Activated CD8-positive, alpha-beta T cell treated with anti-CD3 and anti-CD28 coated beads, Interleukin-2, amount 10 ng/mL, durations not matched to agents 7 days and 5 days (primary cell): ENCODE measurements around the gene MMP2. TPM values are rescaled to one million over a fixed set of nuclear protein-coding genes. Genes with fewer than 3 reads are reported as not detected.

Experiments
- ATAC-seq: fragments of 150-1000 bp; cut with Tn5 transposase; one replicate; pipeline ENCODE4 v1.10.0; 2021; ENCODE audit warnings: moderate library complexity
- CTCF ChIA-PET: fragments of 350-600 bp; sonication (Branson Sonifier 250); formaldehyde crosslinking; loops from one replicate; lab custom pipeline; 2021; ENCODE audit warnings: antibody characterized with exemption; lab: Charles Lee
- POLR2A ChIA-PET: fragments of 350-600 bp; sonication (Branson Sonifier 250); formaldehyde crosslinking; loops from one replicate; lab custom pipeline; 2021; ENCODE audit warnings: antibody characterized with exemption; lab: Charles Lee
- DNase-seq: peaks from one replicate; pipeline ENCODE4 v3.0.0-alpha.2; 2020
- H3K27ac Mint-ChIP-seq: one replicate; pipeline ENCODE4 v1.8.0; 2021; ENCODE audit warnings: mild to moderate bottlenecking, mixed read lengths
- H3K27me3 Mint-ChIP-seq: one replicate; pipeline ENCODE4 v1.8.0; 2021; ENCODE audit warnings: low read depth, mixed read lengths
- H3K36me3 Mint-ChIP-seq: one replicate; pipeline ENCODE4 v1.8.0; 2021; ENCODE audit warnings: low read depth, mixed read lengths
- H3K4me1 Mint-ChIP-seq: one replicate; pipeline ENCODE4 v1.8.0; 2021; ENCODE audit warnings: low read depth, mixed read lengths
- H3K4me3 Mint-ChIP-seq: one replicate; pipeline ENCODE4 v1.8.0; 2021; ENCODE audit warnings: mild to moderate bottlenecking, mixed read lengths
- H3K9me3 Mint-ChIP-seq: one replicate; pipeline ENCODE4 v1.8.0; 2022; ENCODE audit warnings: mixed read lengths; ENCODE audit not compliant: insufficient read depth
- total RNA-seq, 2 experiments: library from RNA; stranded (reverse); gene quantifications; one replicate each; pipeline ENCODE4 v1.2.3, GENCODE V29; 2021

Gene MMP2
- total RNA-seq, result not detected

DNA sequence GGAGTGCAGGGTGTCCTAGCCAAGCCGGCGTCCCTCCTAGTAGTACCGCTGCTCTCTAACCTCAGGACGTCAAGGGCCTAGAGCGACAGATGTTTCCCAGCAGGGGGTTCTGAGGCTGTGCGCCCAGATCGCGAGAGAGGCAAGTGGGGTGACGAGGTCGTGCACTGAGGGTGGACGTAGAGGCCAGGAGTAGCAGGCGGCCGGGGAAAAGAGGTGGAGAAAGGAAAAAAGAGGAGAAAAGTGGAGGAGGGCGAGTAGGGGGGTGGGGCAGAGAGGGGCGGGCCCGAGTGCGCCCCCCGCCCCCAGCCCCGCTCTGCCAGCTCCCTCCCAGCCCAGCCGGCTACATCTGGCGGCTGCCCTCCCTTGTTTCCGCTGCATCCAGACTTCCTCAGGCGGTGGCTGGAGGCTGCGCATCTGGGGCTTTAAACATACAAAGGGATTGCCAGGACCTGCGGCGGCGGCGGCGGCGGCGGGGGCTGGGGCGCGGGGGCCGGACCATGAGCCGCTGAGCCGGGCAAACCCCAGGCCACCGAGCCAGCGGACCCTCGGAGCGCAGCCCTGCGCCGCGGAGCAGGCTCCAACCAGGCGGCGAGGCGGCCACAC, at the start of gene MMP2:
TSS of gene MMP2 (plus strand) at position 372 of the 603 bp plus-strand sequence. CDS start 282 bp downstream, outside the sequence.
- DNase-seq, result no peak
- no peak for ATAC-seq
- Mint-ChIP-seq H3K27me3 (peaks cover 36% of the 10 kb centered on the region), H3K36me3 (no peaks in the 10 kb centered on the region), H3K9me3 (no peaks in the 10 kb centered on the region), H3K4me3 (no peak within 1 kb of the TSS), H3K4me1 (peaks cover 1% of the 10 kb centered on the region), H3K27ac (no peak within 1 kb of the TSS)
- ChIA-PET CTCF (no interaction called here), POLR2A (no interaction called here)

- Mint-ChIP-seq H3K27me3 (peaks cover 2% of the 10 kb centered on the region), H3K9me3 (no peaks in the 10 kb centered on the region), H3K4me3 (no peak overlapping the region), H3K36me3 (no peaks in the 10 kb centered on the region), H3K4me1 (no peaks in the 10 kb centered on the region), H3K27ac (no peak overlapping the region)
- DNase-seq (no peak), ATAC-seq (no peak)
- ChIA-PET CTCF (interaction anchor here (1.1 kb wide), 1 partner anchor 32 kb away, joined by 3 read pairs; no protein-coding TSS in a partner anchor), POLR2A (no interaction called here)
Observed at GRCh38 chr16:55433030-55433429, 46.0 kb upstream of the MMP2 start.

- CTCF ChIA-PET, result interaction anchor here (1.1 kb wide), 1 partner anchor 32 kb away, joined by 3 read pairs; no protein-coding TSS in a partner anchor
Observed at GRCh38 chr16:55433535-55433934, 45.5 kb upstream of the MMP2 start.

GRCh38 chr16:55434000-55434399, 45.0 kb upstream of the MMP2 start:
- no peak for ATAC-seq
- Mint-ChIP-seq H3K4me1 (no peaks in the 10 kb centered on the region), H3K27ac (no peak overlapping the region), H3K4me3 (no peak overlapping the region), H3K9me3 (no peaks in the 10 kb centered on the region), H3K27me3 (peaks cover 2% of the 10 kb centered on the region), H3K36me3 (no peaks in the 10 kb centered on the region)
- POLR2A ChIA-PET, result no interaction called here
- DNase-seq, result no peak
- CTCF ChIA-PET, result no interaction called here

More at GRCh38 chr16:55433535-55433934, 45.5 kb upstream of the MMP2 start:
- H3K4me1 Mint-ChIP-seq, result no peaks in the 10 kb centered on the region
- POLR2A ChIA-PET, result no interaction called here
- ATAC-seq (no peak), DNase-seq (no peak)
- H3K4me3 Mint-ChIP-seq, result no peak overlapping the region
- no peaks in the 10 kb centered on the region for H3K9me3 Mint-ChIP-seq
- peaks cover 2% of the 10 kb centered on the region for H3K27me3 Mint-ChIP-seq
- no peak overlapping the region for H3K27ac Mint-ChIP-seq
- no peaks in the 10 kb centered on the region for H3K36me3 Mint-ChIP-seq

GRCh38 chr16:55435387-55435786, 43.6 kb upstream of the MMP2 start:
- POLR2A ChIA-PET, result no interaction called here
- DNase-seq (no peak), ATAC-seq (no peak)
- CTCF ChIA-PET, result no interaction called here
- Mint-ChIP-seq H3K4me1 (no peaks in the 10 kb centered on the region), H3K36me3 (no peaks in the 10 kb centered on the region), H3K27me3 (peaks cover 2% of the 10 kb centered on the region), H3K9me3 (no peaks in the 10 kb centered on the region), H3K27ac (no peak overlapping the region), H3K4me3 (no peak overlapping the region)

DNA sequence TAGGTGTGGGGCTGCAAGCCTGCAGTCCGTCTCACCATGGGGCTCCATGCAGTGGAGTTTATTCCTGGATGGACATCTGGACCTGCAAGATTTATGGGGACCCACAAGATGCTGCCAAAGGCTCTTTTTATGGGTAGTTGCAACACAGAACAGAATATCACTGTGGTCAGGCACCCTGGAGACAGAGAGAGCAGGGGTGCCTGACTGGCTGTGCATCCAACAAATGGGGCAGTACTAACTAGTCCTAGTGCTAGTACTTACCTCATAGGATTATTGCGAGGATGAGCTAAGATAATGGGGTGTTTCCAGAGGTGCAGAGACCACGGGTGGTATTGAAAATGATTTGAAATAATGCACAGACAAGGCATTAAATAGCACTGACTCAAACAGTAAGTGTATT, 42.4 kb upstream of the MMP2 start:
- no peak for ATAC-seq

GRCh38 chr16:55437625-55438024, 41.4 kb upstream of the MMP2 start:
- Mint-ChIP-seq H3K27ac (no peak overlapping the region), H3K4me3 (no peak overlapping the region), H3K4me1 (no peaks in the 10 kb centered on the region), H3K27me3 (peaks cover 2% of the 10 kb centered on the region), H3K9me3 (no peaks in the 10 kb centered on the region), H3K36me3 (no peaks in the 10 kb centered on the region)
- CTCF ChIA-PET, result no interaction called here
- POLR2A ChIA-PET, result no interaction called here
- ATAC-seq (no peak), DNase-seq (no peak)

More for the DNA sequence above, 42.4 kb upstream of the MMP2 start:
- ChIA-PET CTCF (no interaction called here), POLR2A (no interaction called here)
- Mint-ChIP-seq H3K36me3 (no peaks in the 10 kb centered on the region), H3K9me3 (no peaks in the 10 kb centered on the region), H3K27ac (no peak overlapping the region), H3K4me3 (no peak overlapping the region), H3K27me3 (peaks cover 2% of the 10 kb centered on the region), H3K4me1 (no peaks in the 10 kb centered on the region)
- no peak for DNase-seq

DNA sequence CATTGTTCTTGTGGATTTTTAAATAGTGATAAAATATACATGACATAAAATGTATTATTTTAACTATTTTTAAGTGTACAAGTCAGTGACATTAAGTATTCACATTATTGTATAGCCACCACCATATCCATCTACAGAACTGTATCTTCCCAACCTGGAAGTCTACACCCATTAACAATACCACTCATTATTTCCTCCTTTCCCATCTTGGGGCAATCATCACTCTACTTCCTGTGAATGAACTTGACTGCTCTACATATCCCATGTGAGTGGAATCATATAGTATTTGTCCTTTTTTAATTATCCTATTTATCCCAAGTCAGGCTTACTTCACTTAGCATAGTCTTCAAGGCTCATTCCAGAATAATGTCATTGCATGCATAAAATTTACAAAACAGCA, 40.7 kb upstream of the MMP2 start:
- H3K4me1 Mint-ChIP-seq, result no peaks in the 10 kb centered on the region
- DNase-seq, result no peak
- POLR2A ChIA-PET, result no interaction called here
- peaks cover 2% of the 10 kb centered on the region for H3K27me3 Mint-ChIP-seq
- no peak overlapping the region for H3K4me3 Mint-ChIP-seq
- CTCF ChIA-PET, result no interaction called here
- H3K36me3 Mint-ChIP-seq, result no peaks in the 10 kb centered on the region
- ATAC-seq, result no peak
- H3K27ac Mint-ChIP-seq, result no peak overlapping the region
- no peaks in the 10 kb centered on the region for H3K9me3 Mint-ChIP-seq

DNA sequence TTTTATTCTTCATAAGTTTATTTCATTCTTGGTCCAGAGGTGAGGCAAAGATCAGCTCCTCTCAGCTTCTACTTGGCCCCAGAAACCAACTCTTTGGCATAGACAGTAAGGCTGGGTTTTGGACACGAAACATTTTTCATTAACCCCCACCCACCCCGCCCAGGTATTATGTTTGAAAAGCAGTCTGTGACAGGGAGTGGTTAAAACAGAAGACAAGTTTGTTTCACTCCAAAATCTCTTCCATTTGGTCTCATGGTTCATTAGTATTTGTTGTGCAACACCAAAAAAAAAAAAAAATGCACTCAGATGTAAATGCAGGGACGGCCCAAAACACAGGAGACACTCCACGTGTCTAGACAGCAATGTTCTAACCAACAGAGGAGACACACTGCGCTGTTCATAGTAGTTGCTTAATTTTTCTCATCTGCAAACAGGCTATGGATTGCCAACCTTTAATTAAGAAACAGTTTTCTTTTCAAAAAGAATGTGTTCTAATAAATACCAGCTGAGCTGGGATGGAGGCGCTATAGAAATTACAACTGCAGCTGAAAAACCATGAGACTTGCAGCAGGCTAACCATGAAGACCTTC, 39.8 kb upstream of the MMP2 start:
- ATAC-seq (no peak), DNase-seq (no peak)
- Mint-ChIP-seq H3K4me3 (no peak overlapping the region), H3K9me3 (no peaks in the 10 kb centered on the region), H3K27ac (no peak overlapping the region), H3K36me3 (no peaks in the 10 kb centered on the region), H3K27me3 (peaks cover 2% of the 10 kb centered on the region), H3K4me1 (no peaks in the 10 kb centered on the region)
- ChIA-PET CTCF (no interaction called here), POLR2A (no interaction called here)

DNA sequence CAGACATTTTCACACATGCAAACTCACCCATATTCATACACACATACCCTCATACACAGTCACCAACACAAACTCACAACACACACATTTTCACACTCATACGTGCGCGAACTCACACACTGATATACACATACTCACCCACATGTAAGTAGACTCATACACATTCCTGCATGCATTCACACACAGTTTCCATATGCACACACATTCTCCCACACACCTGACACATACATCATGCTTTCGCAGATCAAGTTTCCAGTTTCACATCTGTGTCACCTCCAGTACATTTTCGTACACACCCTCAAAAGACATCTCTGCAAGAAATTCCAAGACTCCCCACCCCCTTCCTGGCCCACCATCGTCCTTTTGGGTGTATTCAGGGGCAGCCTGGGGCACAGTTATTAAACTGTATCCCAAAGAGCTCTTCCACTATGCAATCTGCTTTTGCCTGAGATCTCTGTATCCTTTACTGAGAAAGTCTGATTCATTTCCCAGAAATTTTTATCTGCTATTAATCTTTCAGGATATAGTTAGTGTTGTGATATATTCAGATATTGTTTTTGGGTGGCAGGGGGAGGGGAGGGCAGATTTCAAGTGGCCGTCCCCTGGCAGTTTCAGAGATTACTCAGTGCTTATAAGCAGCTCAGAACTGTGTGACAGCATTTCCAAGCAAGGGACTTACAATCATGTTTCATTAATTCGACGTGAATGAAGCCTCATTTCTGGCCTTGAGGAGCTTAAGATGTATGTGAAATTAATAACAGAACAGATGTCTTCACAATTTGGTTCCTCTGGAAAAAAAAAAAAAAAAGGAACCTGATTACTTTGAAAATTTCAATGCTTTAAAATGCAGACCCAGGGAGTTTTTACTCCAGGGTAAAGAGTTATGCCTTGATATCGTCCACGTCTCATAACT, 35.3 kb upstream of the MMP2 start:
- no peak overlapping the region for H3K4me3 Mint-ChIP-seq
- H3K4me1 Mint-ChIP-seq, result no peaks in the 10 kb centered on the region
- ATAC-seq (no peak), DNase-seq (no peak)
- CTCF ChIA-PET, result no interaction called here
- H3K27me3 Mint-ChIP-seq, result no peaks in the 10 kb centered on the region
- H3K9me3 Mint-ChIP-seq, result no peaks in the 10 kb centered on the region
- POLR2A ChIA-PET, result no interaction called here
- H3K36me3 Mint-ChIP-seq, result no peaks in the 10 kb centered on the region
- H3K27ac Mint-ChIP-seq, result no peak overlapping the region

GRCh38 chr16:55444754-55445485, 34.1 kb upstream of the MMP2 start:
- no peak for ATAC-seq
- CTCF ChIA-PET, result interaction anchor here (0.9 kb wide), 1 partner anchor 20 kb away, joined by 5 read pairs; no protein-coding TSS in a partner anchor

More at GRCh38 chr16:55444754-55445485, 34.1 kb upstream of the MMP2 start:
- DNase-seq, result no peak
- H3K4me1 Mint-ChIP-seq, result no peaks in the 10 kb centered on the region
- H3K27me3 Mint-ChIP-seq, result no peaks in the 10 kb centered on the region
- POLR2A ChIA-PET, result no interaction called here
- no peaks in the 10 kb centered on the region for H3K9me3 Mint-ChIP-seq
- no peaks in the 10 kb centered on the region for H3K36me3 Mint-ChIP-seq
- H3K4me3 Mint-ChIP-seq, result no peak overlapping the region
- no peak overlapping the region for H3K27ac Mint-ChIP-seq
